HG03565 (cell line): Measurements from ENCODE around the gene DALRD3.

Experiments used
- ATAC-seq: cut with Tn5 transposase; IDR thresholded peaks from one replicate; pipeline ENCODE4 v1.9.1; 2021; ENCODE audit warnings: mild to moderate bottlenecking, moderate library complexity; ENCODE audit not compliant: unreplicated experiment

Gene DALRD3

GRCh38 chr3:49006408-49007067 is 11.8 kb downstream of the DALRD3 start:
- no peak for ATAC-seq

- ATAC-seq, result no peak
Measured at GRCh38 chr3:49005998-49006397, 12.4 kb downstream of the DALRD3 start.

- ATAC-seq, result no peak
Measured at GRCh38 chr3:49005303-49005680, 13.1 kb downstream of the DALRD3 start.

GRCh38 chr3:49004352-49005302 is 13.8 kb downstream of the DALRD3 start:
- no peak for ATAC-seq

GRCh38 chr3:49001155-49001554 is 17.2 kb downstream of the DALRD3 start:
- no peak for ATAC-seq

- ATAC-seq, result no peak
Measured at GRCh38 chr3:48999085-48999858, 19.1 kb downstream of the DALRD3 start.

- ATAC-seq, result no peak
Measured at GRCh38 chr3:48997714-48998637, 20.4 kb downstream of the DALRD3 start.

GRCh38 chr3:48997102-48997635 is 21.2 kb downstream of the DALRD3 start:
- no peak for ATAC-seq

GRCh38 chr3:48996640-48997039 is 21.7 kb downstream of the DALRD3 start:
- ATAC-seq, result no peak

- ATAC-seq, result no peak
Measured at GRCh38 chr3:48993834-48994233, 24.5 kb downstream of the DALRD3 start.

GRCh38 chr3:48991851-48992545 is 26.4 kb downstream of the DALRD3 start:
- ATAC-seq, result no peak

GRCh38 chr3:48990636-48991469 is 27.5 kb downstream of the DALRD3 start:
- ATAC-seq, result no peak

- no peak for ATAC-seq
Measured at GRCh38 chr3:48989796-48990635, 28.4 kb downstream of the DALRD3 start, which contains the start of gene P4HTM. Gene P4HTM, plus strand, starts transcription at chr3:48990241. Its CDS starts 16 bp downstream, at chr3:48990257.

- ATAC-seq, result no peak
Measured at GRCh38 chr3:48989126-48989795, 29.1 kb downstream of the DALRD3 start.

GRCh38 chr3:48985831-48986376 is 32.5 kb downstream of the DALRD3 start:
- no peak for ATAC-seq

GRCh38 chr3:48984663-48985062 is 33.7 kb downstream of the DALRD3 start:
- no peak for ATAC-seq

- ATAC-seq, result no peak
Measured at GRCh38 chr3:48983096-48983495, 35.3 kb downstream of the DALRD3 start.
